ENCODE results near the gene CAMSAP2.

Gene CAMSAP2

DNA sequence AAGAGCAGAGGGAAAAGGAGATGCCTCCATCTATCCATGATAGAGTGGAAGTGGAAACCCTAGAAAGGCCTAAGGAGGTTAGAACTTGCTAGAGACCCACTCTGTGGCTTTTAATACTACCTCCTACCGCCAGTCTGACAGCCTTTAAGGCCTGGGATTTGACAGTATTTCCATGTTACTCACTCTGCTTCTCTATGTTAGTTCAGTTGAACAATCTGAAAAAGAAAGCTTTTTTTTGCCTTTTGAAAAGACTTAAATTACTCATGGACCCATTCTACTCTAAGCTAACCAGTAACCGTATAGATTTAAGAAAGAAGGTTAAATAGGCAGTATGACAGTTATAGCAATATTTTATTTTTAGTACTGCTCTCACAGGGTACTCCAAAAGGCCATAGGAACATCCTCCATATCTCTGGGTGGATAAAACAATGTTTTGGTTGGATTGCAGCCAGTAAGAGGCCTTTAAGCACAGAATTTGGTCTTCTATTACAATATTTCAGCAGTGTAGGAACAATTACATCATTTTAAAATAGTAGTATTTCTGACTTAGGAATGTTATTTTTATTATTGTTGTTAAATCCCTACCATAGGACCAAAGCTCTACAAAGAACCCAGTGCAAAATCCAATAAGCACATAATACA is 118.1 kb downstream of the CAMSAP2 start:
- DNase-seq: no peak

DNA sequence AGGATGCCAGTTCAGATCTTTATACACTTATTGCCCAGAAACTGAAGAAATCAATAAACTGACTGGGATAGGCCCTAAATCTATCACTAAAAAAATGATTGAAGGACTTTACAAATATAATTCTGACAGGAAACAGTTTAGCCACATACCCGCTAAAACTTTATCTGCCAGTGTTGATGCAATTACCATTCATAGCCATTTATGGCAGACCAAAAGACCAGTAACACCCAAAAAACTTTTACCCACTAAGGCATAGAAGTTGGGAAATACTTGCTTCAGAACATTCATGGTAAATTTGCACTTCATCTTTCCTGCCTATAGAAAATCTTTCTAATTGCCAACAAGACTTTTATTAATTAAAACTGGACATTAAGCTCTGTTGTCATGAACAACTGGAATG is 119.1 kb downstream of the CAMSAP2 start:
- DNase-seq: no peak

DNA sequence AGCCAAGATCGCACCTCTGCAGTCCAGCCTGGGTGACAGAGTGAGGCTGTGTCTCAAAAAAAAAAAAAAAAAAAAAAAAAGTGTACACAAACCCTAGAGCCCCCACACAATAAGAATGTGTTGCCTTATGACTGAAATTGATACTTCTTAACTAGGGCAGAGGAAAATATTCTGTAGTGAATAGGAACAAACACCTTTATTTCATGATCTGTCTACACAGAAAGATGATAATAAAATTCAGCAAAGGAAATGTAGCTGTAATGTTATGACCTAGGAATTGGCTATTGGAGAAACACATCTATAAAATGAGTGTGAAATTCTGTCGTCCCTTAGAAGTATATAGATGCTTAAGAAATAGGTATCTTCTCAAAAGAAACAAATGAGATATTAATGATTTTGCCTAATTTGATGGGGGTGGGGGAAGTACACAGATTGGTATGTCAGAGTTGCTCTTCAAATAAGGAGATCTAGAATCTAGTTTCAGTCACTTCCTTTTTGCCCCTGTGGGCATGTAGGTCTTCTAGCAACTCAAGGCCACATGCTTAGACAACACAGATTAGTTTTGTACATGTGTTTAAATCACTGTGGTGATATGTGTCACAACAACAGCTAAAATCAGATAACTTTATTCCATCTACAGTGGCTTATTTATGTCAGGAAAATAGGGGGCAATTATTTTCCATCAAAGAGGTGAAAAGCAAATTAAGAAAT is 123.4 kb downstream of the CAMSAP2 start:
- no peak for DNase-seq

DNA sequence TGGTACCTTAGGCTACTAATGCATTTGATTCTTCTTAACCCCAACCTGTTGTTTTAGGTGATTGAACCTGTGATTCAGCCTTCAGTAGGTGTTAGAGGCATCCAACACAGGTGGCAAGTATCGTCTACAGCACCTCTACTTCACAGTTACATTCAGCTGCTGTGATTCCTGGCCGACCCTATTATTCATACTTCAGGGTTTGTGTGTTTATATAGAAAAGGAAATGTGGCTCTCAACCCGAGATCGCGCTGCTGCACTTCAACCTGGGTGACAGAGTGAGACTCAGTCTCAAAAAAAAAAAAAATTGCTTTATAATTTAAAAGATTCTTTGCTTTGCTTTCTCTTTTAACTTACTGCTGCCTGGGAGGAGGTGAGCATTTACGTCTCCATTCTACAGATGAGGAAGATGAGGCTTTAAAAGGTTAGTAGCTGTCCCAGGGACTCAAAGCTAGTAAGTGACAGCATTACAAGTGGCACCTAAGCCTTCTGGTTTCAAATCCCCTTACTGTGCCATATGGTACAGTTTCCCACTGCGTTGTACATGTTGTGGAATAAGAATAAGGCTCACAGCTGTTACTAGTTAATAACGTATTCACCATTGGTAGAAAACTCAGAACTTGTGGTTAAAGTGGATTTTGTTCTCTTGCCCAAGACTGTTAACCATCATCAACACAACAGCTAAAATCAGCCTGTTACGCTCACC is 124.2 kb downstream of the CAMSAP2 start:
- no peak for DNase-seq

DNA sequence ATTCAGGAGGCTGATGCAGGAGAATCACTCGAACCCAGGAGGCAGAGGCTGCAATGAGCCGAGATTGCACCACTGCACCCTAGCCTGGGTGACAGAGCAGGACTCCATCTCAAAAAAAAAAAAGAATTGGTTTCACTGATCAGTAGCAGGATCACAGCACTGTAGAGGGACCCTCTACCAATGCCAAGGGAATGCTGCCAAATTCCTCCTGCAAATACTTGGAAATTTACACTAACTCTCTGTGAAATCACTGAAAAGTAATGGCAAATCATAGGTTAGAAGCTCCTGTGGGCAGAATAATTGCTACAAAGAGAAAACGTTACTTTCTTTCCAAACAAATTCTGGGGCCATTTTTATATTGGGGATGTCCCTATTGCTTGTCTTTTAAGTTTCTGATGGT is 127.4 kb downstream of the CAMSAP2 start:
- no peak for DNase-seq

DNA sequence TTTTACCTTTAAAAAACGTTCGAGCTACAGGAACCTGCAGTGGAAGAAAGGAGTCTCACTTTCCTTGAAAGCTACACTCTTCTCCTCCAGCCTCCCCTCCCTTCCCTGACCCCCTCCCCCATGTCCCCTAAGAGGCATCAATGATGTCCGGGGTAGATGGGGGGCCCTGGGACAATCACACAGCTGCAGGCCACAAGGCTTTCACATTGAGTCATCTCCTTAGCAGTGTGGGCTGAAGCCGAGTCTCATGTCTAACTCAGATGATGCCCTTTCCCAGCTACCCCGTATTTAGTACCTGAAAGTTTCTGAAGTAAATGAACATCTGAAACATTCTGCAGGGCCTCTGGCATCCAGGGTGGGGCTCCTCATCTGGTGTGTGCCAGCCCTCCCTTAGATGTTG is 127.8 kb downstream of the CAMSAP2 start:
- peak; percentile 77 for DNase-seq

DNA sequence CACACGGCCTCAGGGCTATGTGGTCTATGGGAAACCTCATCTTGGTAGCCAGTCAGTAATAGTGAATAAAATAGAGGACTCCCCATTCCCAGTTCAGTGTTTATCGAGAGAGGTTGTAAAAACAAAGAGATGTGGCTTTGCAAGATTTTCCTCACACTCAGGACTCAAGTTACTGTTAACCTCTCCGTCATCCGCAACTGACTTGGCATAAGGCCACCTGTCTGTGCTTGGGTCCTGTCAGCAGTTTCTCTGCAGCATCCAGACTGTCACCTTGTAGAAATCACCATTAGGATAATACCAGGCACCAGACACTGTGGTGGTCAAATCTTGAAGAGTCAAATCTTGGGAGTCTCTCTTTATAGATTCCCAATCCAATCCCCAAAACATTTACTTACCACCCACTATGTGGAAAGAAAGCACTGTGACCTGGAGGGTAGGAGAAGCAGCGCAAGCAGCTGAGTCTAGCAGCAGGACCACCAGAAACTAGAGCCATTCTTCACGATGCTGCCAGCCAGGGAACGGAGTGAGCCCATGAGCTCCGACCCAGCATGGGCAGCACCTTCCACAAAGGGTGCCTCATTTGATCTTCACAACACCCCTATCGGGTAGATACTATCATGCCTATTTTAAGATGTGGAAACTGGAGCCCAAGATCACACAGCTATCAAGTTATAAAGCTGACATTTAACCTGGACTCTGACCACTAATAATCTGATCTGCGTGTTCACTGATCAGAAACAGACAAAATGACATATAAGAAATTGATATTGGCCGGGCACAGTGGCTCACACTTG is 128.5 kb downstream of the CAMSAP2 start:
- no peak for DNase-seq

DNA sequence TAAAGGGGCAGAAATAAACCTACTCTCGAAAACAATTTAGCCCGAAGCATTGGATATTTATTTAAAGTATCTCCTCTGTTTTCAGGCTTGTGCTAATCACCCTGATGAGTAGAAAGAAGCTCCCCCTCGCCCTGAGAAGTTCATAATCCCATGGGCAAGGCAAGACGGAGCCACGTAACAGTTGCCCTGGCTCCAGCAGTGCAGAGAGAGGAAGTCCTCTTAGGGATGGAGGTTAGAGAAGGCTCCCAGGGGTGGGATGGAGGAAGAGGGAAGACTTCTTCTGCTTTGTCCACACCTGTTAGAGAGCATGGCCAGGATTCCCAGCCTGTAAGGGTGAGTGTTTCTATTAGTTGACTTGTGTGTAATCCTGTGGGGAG is 130.7 kb downstream of the CAMSAP2 start:
- DNase-seq: no peak

DNA sequence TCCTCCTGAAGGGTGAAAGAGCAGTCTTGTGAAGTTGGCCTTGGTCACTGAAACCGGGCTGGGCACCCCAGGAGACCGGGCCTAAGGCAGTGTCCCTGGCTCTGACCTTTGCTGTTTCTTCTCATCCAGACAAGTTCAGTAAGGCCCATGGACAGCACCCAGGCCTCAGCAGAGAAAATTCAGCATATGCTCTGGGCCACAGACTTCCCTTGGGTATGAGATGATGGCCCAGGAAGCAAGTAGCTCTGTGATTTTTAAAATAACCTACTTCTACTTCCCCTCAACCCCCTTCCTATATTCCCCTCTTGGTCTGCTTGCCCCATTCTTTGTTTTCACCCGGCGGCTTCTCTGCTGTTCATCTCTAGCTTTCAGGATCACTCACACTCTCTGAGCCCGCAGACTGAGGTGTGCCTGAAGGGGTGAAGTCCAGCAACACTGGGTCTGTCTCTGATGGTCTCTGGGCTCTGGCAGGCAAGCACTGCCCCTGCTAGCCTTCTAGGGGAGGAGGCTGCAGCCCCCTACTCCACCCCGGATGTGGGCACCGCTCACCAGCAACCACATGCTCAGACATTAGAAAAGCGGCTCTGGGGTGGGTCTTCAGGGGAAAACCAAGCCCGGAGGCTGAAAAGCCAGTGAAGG is 131.2 kb downstream of the CAMSAP2 start:
- DNase-seq: no peak

DNA sequence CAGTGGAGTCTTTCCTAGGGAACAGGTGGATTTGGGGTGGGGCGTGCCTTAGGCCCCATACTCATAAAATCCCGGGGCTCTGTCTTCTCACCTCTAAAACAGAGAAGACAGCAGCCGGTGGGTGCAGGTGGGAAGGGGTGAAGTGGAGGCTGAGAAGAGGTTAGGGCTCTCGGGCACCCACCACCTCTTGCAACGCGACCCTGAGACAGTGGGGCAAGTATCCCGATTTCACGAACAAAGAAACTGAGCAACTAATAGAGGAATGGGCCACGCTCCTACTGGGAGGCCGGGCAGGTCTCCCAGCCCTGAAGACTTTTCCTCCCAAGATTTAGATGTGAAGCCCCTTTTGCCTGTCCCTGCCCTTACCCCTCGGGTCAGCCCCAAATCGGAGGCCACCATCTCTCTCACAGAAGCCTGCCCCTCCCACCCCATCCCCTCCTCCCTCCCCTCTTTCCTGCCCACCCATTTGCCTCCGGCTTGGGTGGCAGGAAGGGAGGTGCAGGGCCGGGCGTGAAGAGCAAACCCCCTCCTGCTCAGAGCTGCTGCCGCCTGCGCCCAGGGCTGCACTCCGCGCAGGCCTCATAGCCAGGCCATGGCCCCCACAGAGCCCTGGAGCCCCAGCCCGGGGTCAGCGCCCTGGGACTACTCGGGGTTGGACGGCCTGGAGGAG is 133.9 kb downstream of the CAMSAP2 start, which contains the start of gene GPR25:
TSS of gene GPR25 (plus strand) at position 536 of the 670 bp plus-strand sequence. CDS start at position 593, 57 bp downstream.
- no peak for DNase-seq

DNA sequence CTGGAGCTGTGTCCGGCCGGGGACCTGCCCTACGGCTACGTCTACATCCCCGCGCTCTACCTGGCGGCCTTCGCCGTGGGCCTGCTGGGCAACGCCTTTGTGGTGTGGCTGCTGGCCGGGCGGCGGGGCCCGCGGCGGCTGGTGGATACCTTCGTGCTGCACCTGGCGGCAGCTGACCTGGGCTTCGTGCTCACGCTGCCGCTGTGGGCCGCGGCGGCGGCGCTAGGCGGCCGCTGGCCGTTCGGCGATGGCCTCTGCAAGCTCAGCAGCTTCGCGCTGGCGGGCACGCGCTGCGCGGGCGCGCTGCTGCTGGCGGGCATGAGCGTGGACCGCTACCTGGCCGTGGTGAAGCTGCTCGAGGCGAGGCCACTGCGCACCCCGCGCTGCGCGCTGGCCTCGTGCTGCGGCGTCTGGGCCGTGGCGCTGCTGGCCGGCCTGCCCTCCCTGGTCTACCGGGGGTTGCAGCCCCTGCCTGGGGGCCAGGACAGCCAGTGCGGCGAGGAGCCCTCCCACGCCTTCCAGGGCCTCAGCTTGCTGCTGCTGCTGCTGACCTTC is 134.5 kb downstream of the CAMSAP2 start:
- no peak for DNase-seq

DNA sequence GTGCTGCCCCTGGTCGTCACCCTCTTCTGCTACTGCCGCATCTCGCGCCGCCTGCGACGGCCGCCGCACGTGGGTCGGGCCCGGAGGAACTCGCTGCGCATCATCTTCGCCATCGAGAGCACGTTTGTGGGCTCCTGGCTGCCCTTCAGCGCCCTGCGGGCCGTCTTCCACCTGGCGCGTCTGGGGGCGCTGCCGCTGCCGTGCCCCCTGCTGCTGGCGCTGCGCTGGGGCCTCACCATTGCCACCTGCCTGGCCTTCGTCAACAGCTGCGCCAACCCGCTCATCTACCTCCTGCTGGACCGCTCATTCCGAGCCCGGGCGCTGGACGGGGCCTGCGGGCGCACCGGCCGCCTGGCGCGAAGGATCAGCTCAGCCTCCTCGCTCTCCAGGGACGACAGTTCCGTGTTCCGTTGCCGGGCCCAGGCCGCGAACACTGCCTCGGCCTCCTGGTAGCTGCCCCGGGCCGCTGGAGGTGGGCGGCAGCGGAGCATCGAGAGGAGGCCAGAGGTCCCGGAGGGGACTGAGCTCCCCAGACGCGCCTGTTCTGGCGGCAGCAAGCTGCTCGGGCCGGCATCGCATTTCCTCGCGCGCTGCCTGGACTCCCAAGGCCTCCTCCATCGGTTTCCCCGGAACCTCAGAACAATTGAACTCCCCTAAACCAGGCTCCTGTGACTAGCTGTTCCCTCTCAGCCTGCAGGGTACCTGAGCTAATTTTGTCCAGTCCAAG is 135.1 kb downstream of the CAMSAP2 start:
- DNase-seq: no peak

DNA sequence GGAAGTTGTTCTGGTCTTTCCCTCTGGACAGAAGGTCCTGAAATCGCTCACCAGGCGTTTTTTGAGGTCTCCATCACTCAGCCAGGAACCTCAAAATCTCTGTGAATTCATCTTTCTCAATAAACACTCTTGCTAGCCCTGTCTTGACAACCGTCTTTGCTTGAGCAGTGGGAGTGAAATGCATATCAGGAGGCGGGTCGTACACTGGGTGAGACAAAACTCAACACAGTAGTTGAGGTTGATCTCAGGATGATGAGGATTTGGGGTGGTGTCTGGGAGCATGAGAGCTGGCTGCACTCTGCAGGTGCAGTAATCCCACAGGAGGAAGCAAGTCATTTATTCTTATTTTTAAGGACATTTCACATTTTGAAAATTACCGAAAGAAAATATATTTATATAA is 136.0 kb downstream of the CAMSAP2 start:
- no peak for DNase-seq

DNA sequence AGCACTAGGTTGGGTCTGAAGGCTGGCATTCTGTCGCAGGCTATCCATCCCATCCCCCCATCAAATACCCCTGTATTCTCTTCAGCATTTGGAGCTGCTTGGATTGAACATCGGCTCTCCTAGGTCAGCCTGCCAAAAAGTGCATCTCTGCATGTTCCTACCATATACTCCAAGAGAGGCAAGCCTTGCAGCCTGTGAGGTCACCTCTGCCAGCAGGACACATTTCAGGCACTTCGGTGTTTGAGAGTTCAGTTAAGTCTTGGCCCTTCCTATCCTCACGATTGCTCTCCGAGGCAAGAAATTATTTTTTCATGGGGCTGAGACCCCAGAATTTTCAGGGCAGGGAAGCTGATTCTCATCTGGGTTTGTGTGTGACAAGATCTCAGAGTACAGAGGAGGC is 136.7 kb downstream of the CAMSAP2 start:
- DNase-seq: no peak

DNA sequence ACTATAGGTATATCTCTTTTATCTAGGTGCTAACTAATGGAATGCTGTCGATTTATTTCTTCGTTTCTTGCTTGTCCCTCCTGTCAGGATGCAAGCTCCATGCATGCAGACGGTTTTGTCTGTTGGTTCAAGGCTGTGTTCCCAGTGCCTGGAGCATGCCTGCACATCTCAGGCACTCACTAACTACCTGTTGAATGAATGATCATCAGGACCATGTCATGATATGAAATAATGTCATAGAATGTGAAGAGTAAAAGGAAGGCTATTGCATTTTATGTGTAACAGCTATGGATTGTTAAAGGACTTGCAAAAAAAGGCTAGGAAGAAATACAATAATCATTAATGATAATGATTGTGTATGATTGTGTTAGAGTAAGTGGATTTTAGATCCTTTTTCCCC is 138.3 kb downstream of the CAMSAP2 start:
- no peak for DNase-seq

DNA sequence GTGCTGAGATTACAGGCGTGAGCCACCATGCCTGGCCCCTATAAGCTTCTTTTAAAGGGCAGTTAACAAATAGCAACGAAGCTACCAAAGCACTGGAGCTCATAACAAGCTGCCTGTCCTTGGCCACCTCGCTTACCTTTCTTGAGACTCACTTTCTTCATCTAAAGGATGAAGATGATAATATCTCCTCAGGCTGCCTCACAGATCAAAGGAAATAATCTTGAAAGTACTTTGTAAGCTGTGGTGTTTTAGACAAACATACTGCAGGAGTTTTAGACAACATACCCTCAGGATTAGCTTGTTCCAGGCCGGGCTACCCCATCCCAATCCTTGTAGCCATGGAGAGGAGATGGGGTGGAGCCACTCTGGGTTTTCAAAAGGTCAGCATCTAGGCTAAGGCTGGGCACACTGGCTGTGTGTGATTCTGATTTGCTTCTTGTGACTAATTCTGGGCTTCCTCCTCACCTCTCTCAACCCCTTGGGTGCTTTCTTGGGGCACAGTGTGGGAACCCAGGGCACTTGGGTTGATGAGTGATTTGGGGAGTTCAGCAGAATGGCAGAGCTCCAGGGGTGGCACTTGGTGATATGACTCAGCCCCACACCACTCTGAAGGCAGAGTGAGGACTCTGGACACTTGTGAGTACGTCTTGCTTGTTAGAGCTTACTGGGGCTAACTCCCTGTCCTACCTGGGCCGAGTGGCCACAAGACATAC is 139.3 kb downstream of the CAMSAP2 start:
- peak; percentile 86 for DNase-seq

DNA sequence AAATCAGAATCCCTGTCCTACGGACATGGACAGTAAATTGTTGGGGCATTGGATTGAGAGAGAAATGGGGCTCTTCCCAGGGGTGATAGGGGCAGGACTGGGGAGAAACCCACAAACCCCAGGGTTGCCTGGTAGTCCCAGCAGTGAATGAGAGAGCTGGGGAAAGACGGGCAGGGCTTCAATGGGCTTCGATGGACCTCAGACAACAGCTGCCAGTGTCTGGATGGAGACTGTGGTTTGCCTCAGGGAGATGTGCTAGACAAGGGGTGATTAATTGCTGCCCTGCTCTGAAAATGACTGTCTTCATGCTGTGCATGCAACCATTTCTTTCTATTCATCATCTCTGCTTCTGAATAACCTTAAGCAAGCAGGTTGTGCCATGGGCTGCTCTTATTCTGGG is 141.5 kb downstream of the CAMSAP2 start:
- no peak for DNase-seq

DNA sequence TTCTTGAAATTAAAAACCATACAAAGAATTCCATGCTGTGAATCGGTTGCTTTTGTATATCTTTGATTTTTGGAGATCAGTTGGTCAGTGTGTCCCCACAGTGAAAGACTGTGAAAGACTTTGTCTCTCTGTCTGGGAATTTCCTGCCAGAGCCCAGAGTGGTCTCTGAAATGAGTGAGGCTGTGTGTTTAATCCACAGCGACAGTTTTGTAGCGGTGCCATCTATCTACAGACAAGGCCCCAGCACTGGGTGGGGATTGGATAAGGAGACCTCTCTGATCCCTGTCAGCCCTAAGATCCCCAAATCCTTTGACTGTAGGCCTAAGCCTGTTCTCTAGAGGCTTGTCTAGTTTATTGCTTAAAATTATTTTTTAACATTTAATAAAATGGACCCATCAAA is 144.4 kb downstream of the CAMSAP2 start:
- peak; percentile 44 for DNase-seq

DNA sequence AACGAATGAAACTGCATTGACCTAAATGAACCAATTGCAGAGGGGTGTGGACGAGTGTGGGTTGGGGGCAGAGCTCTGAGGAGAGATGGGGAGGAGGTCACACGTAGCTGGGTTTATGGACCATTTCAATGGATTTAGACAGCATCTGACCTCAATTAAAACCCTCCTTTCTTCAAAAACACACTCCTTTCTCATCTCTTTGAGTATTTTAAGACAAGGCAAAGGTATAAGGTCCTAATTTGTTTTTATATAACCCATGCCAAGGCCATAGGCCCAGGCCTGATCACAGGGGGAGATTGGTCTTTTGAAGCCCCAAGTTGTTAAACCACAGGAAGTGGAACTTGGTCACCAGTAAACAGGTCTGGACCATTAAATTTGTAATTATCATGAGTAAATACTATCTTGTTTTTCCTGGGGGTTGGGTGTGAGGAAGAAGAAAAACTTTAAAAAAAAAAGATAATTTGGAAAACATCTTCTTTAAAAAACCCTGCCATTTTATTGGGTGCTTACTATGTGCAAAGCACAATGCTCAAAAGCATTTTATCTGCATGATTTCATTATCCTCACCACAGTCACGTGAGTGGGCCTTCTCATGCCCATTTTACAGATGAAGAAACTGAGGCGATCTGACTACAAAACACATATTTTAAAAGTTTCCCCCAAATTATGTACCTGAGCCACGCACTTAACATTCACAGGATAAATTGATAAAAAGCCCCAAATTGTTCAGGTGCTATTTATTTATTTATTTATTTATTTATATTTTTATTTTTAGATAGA is 147.1 kb downstream of the CAMSAP2 start:
- DNase-seq: peak; percentile 46

DNA sequence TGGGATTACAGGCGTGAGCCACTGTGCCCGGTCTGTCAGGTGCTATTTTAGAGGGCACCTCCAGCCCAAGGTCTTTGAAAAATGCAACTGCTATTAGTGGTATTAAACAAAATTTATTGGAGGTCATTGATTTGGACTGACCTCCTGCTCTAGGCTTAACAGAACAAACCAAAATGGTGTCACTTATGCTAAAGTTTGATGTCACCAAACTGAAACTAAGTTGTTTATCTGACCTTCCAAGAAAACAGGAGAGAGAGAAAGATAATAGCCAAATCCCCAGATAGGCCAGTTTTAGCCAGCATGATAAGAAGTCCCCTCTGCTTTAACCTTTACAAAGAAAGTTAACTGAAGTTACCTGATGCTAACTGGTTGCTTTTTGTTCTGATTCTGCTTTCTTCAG is 147.9 kb downstream of the CAMSAP2 start:
- no peak for DNase-seq
